RKO (cell line): Measurements from ENCODE around the gene PHACTR1.

Source experiments
- DNase-seq: peaks from one replicate; pipeline ENCODE4 v3.0.0-alpha.2; 2016; ENCODE audit warnings: low spot score

The PHACTR1 gene

DNA sequence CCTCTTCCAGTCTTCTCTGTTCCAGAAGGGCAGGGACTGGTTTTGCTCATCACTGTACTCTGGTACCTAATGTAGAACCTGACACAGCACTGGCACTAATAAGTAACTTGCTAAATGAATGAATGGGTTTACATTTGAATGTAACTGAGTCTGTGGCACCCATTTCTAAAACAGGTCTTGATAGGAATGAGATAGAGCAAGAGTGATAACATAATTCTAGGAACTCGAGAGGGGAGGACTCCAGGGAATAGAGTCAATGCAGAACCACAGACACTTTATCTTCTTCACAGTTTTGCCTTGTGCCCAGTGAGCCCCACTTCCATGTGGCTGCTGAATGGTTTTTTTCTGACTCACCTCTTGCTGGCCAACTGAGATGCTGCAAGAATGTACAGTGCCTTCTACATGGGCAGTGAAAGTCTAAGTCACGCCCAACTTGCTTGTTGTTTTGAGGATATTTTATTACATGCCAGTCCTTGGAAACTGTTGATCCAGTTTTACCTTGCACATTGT, 550.6 kb downstream of the PHACTR1 start:
- DNase-seq = no peak

- DNase-seq = no peak
Measured at GRCh38 chr6:13268913-13269518, 552.4 kb downstream of the PHACTR1 start.

- DNase-seq = no peak
Measured at GRCh38 chr6:13272131-13273046, 555.8 kb downstream of the PHACTR1 start.

GRCh38 chr6:13273202-13273930, 556.8 kb downstream of the PHACTR1 start:
- no peak for DNase-seq

DNA sequence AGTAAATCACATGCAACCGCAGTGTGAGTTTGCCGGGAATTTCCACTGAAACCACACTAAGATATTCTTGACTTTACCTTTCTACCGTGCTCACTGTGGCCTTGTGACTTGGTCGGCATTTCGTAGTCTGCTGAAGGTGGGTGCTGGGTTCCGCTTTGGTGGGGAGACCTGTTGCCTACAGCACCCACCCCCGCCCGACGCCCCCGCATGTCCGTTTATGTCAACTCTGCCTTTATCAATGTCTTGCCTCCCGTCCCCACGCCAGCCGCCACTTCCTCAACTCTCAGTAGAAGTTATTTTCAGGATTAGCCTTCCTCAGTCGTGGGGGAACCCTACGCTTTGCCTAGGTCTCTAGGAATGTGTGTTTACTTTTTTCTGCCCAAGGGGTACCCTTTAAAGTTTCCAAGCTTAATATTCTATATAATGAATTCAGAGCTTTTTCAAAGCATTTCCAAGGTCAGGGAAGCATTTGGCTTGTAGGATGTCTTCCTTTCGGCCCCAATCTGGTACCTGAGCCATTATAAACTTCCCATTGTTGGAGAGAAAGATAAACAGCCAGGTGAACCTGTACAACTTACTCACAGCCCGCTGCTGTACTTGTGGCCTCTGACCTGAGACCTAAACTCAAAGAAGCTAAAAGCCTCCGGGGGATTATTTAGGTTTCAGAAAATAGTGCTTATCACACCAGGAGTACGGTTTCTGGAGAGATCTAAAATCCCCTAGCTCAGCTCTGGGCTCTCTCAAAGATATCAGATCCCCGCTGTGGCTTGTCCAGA, 557.6 kb downstream of the PHACTR1 start:
- no peak for DNase-seq

DNA sequence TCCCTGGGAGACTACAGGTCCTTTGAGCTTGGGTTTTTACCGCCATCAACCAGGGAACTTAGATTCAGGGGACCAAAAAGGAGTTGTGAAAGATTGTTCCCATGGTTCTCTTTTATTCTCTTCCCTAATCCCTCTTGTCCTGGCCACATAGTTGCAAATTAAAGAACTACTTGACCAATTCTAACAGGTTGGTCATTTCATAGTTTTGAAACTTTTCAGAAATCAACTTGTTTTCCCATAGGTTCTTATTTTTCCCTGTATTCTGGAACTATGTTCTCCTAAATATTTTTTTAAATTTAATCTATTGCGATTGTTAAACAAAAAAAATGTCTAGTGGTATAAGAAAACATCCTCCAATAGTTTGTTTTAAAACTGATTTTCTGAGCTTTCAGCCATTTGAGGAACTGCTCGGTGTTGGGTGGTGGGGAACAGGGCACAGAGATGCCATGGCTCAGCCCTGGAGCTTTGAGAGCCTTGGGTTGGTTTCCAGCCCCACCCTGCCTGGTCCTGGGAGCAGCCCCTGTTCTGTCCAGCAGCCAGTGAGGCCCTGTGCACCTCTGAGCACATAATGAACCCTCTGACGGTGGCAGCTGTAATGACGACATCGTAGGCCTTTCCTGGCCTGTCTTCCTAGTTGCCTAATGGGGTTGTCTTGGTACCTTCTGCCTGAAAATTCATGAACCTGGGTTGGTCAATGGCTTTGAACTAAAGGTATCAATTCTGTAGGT, 558.3 kb downstream of the PHACTR1 start:
- DNase-seq = no peak

DNA sequence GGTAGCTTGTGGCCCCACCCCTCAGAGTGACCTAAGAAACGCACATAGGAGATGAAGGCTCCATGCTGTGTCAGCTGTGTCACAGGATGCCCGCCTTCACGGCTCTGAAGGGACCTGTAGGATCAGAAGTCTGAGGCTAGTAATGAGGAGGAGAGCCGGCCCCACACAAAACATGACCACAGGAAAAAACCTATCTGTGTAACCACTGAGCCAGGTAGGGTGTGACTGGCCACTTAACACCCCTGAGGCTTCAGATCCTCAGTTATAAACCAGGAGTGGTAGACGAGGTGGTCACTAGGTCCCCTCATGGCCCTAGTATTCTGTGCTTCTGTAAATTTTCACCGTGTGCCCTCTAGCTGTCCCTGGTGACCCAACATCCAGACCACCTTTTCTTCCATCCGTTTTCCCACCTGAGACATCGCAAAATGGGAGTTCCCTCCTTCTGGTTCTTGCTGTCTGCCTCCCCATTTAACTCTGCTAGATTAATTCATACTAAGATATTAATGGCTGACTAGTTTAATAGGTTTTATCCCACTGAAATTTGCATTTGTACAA, 558.9 kb downstream of the PHACTR1 start:
- DNase-seq = no peak

GRCh38 chr6:13277231-13277630, 560.7 kb downstream of the PHACTR1 start:
- DNase-seq = no peak

DNA sequence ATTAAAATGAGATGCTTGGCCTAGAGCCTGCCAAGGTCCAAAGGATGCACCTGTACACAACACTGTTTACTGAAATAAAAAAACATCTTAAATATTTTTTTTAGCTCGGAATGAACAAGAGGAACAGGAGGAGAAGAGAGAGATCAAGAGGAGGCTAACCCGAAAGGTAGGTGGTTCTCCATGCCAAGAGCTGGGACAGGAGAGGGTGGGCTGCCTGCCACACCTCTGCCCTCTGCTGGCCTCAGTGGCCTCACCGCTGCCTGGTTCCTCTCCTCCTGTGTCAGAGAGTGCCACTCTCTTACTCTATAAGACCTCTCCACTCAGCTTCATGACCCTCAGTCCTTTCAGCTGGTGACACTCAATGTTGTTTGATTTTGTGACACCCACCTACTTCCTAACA, 561.6 kb downstream of the PHACTR1 start:
- DNase-seq = no peak

GRCh38 chr6:13278991-13279390, 562.4 kb downstream of the PHACTR1 start:
- no peak for DNase-seq

DNA sequence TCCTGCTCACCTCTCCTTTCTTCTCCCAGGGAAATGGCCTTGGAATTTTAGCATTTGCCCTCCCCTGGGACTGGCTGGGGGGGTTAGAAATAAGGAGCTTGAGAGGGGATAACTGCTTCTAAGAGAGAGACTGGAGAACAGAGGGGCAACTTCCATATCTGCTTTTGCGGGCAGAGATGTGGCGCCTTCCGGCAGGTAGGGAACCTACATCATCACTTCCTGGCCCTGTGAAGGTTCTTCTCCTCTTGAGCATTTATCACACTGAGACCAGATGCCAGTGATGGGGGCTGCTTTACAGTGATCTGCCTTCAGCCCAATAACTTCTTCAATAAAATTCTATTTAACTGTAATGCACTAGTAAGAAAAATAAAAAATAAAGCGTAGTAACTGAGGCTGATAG, 563.7 kb downstream of the PHACTR1 start:
- DNase-seq = no peak

DNA sequence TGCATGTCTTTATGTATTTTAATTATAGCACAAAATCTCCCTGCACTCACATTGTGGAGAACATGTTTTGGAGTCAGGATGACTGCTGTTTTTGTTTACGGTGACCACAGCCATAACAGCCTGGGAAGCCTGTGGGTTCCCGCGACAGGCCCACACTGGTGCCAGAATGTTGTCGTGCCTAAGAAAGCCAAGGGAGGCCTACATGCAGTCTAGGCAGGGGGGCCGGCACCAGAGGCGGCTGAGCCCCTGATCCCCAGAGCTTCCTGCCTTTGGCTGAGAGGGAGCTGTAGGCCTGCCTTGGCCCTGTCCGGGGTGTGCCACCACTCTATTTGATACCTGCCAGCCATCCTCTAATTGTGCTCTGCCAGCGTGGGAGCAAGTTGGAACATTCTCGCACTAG, 565.1 kb downstream of the PHACTR1 start:
- DNase-seq = no peak

DNA sequence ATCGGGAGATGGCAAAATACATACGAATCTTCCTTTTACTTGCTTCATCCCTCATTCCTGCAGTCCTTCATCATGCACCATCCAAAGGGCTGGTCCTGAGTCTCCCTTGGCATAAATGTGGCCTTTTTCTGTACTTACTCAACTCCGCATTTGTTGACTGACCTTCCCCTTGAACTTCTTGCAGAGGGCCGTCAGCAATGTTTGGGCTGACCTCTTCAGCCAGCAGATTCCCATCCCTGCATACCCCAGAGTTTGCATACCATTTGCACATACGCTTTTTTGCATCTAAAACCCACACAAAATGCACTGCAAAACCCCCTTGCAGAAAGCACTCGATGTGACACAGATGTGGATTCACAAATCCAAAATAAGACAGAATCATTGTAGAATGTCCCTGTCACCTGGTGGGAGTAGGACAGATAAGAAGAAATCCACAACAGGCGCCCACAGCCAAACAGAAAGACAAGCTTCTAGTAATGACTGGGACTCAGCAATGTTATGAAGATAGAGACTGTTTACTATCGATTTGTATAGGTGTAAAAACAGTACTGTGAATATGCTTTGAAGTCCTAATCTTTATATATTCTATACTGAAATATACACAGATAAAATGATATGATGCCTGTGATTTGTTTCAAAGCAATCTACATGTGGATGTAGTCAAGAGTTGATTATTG, 566.0 kb downstream of the PHACTR1 start:
- DNase-seq = no peak

- DNase-seq = no peak
Measured at GRCh38 chr6:13283331-13283730, 566.8 kb downstream of the PHACTR1 start.

DNA sequence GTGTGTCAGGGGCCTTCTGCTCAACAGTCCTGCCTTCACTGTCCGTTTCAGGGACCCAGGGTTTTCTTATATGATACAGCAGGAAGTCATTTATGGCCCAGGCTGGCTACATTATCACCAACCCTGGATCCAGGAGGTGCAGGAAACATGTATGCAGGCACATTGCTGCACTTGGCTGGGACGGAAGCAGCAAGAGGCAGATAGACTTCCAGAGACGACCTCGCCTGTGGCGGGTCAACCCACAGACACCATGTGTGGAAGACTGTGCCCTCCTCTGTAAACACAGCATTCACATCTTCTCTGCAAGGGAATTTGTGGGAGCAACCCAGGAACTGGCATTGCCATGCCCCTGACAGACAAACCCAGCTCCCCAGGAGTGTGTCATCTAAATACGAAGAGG, 568.1 kb downstream of the PHACTR1 start:
- no peak for DNase-seq

- no peak for DNase-seq
Measured at GRCh38 chr6:13285705-13286104, 569.1 kb downstream of the PHACTR1 start.

DNA sequence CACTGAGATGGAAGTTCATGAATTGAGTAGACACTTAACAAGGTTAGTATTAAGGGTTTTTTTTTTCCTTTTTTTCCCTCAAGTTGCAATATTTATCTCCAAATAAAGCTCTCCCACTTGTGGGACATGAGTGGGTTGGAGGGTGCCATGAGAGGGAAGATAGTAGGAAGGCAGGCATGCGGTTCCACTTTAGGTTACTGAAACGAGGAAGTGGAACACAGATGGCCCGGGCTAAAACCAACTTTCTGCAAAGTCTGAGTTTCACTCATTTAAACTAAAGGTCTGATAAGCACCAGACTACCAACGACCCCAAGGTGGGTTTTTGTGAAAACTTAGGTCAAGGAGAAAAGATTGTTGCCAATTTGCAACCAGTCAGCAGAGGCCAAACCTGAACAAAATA, 569.6 kb downstream of the PHACTR1 start:
- DNase-seq = no peak

DNA sequence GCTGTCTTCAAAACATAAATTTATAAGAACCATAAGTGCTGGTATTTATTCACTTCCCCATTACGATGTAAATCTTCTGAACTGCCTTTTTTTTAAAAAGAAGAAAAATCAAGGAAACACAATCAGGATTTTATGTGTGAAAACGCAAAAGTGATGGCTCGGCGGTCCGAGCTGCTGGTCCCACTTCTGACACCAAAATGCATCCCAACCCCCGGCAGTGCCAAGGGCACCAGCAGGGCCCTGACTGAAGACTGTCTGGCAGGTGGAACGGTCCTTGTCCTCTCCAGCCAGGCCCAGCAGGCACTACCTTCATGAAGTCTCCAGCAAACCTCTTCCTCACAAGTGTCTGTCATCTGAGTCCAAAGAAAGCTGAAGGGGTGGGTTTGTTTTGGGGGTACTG, 570.5 kb downstream of the PHACTR1 start:
- no peak for DNase-seq

GRCh38 chr6:13288481-13288880, 571.9 kb downstream of the PHACTR1 start:
- no peak for DNase-seq

- no peak for DNase-seq
Measured at GRCh38 chr6:13288969-13289391, 572.4 kb downstream of the PHACTR1 start.
